ENCODE results near the gene ONECUT2. TPM values are rescaled to one million over a fixed set of nuclear protein-coding genes. Genes with fewer than 3 reads are reported as not detected.

Gene ONECUT2
- total and polyA plus RNA-seq, 2 experiments from 2014 or later = 0.82 to 1.7 TPM

GRCh38 chr18:57438743-57439608, 3.8 kb downstream of the ONECUT2 start:
- ATAC-seq (no peak), DNase-seq (ENCODE audit: low spot score) (peak; percentile 12)
- peak; percentile 91 for TF ChIP-seq EZH2 (IDR thresholded peaks at IDR 0.05; ENCODE audit: low read depth, unreplicated experiment)
- no peak for TF ChIP-seq ETS1 (IDR thresholded peaks at IDR 0.05)
- TF ChIP-seq CTCF (conservative IDR thresholded peaks at IDR 0.05; ENCODE audit: low read depth in 2 of 2) = peak in 1 of 2 experiments; percentile 42; a peak in 2 of 4 replicates
- Mint-ChIP-seq H3K4me1 (peaks cover 53% of the 10 kb centered on the region), H3K9me3 (peaks cover 10% of the 10 kb centered on the region; the same call in 1 of the 3 replicates), H3K4me3 (peak overlapping the region; percentile 82), H3K27ac (no peak overlapping the region), H3K36me3 (ENCODE audit: low read depth) (no peaks in the 10 kb centered on the region; the same call in 2 of the 3 replicates), H3K27me3 (ENCODE audit: insufficient read depth, low read depth, poor library complexity) (peaks cover 97% of the 10 kb centered on the region)
- Histone ChIP-seq H3K4me1 (ENCODE audit: insufficient read depth) (peaks cover 45% of the 10 kb centered on the region), H3K9me2 (ENCODE audit: insufficient read depth) (no peaks in the 10 kb centered on the region), H3F3A (replicated peaks; ENCODE audit: low read depth) (peaks cover 36% of the 10 kb centered on the region), H3K4me2 (peak overlapping the region; percentile 92), H3K79me2 (replicated peaks; ENCODE audit: insufficient read depth) (no peaks in the 10 kb centered on the region), H3K36me3 (ENCODE audit: insufficient read depth) (no peaks in the 10 kb centered on the region), H4K20me1 (replicated peaks; ENCODE audit: insufficient read depth) (peaks cover 33% of the 10 kb centered on the region), H3K27ac (ENCODE audit: low read depth) (no peak overlapping the region), H3K4me3 (peak overlapping the region; percentile 71), H2AFZ (no peak overlapping the region), H3K27me3 (ENCODE audit: insufficient read depth) (peaks cover 93% of the 10 kb centered on the region)

- Histone ChIP-seq H3K4me1 (ENCODE audit: insufficient read depth) (peaks cover 45% of the 10 kb centered on the region), H3K9me2 (ENCODE audit: insufficient read depth) (no peaks in the 10 kb centered on the region), H3K27ac (ENCODE audit: low read depth) (no peak overlapping the region), H3K36me3 (ENCODE audit: insufficient read depth) (no peaks in the 10 kb centered on the region), H3F3A (replicated peaks; ENCODE audit: low read depth) (peaks cover 33% of the 10 kb centered on the region), H4K20me1 (replicated peaks; ENCODE audit: insufficient read depth) (peaks cover 37% of the 10 kb centered on the region), H3K27me3 (ENCODE audit: insufficient read depth) (peaks cover 93% of the 10 kb centered on the region), H3K79me2 (replicated peaks; ENCODE audit: insufficient read depth) (no peaks in the 10 kb centered on the region), H2AFZ (no peak overlapping the region), H3K4me2 (peak overlapping the region; percentile 92), H3K4me3 (peak overlapping the region; percentile 71)
- Mint-ChIP-seq H3K27ac (no peak overlapping the region), H3K27me3 (ENCODE audit: insufficient read depth, low read depth, poor library complexity) (peaks cover 97% of the 10 kb centered on the region), H3K4me3 (peak overlapping the region; percentile 82), H3K9me3 (peaks cover 10% of the 10 kb centered on the region; the same call in 1 of the 3 replicates), H3K4me1 (peaks cover 48% of the 10 kb centered on the region), H3K36me3 (ENCODE audit: low read depth) (no peaks in the 10 kb centered on the region; the same call in 2 of the 3 replicates)
- no peak for TF ChIP-seq EZH2 (IDR thresholded peaks at IDR 0.05; ENCODE audit: low read depth, unreplicated experiment)
- TF ChIP-seq REST (IDR thresholded peaks at IDR 0.05; ENCODE audit: unreplicated experiment) = no peak
- TF ChIP-seq CTCF (conservative IDR thresholded peaks at IDR 0.05; ENCODE audit: low read depth in 2 of 2) = no peak
- TF ChIP-seq JUNB (IDR thresholded peaks at IDR 0.05; ENCODE audit: unreplicated experiment) = no peak
- no peak for TF ChIP-seq NANOG (IDR thresholded peaks at IDR 0.05; ENCODE audit: borderline replicate concordance)
- TF ChIP-seq ETS1 (IDR thresholded peaks at IDR 0.05) = no peak
- no peak for TF ChIP-seq EZH2phosphoT487 (IDR thresholded peaks at IDR 0.05; ENCODE audit: unreplicated experiment)
- no peak for TF ChIP-seq ZNF114 (CRISPR knock-in tag; IDR thresholded peaks at IDR 0.05)
- TF ChIP-seq STAT1 (IDR thresholded peaks at IDR 0.05; ENCODE audit: unreplicated experiment) = no peak
- no peak for TF ChIP-seq CREB1 (CRISPR knock-in tag; IDR thresholded peaks at IDR 0.05; ENCODE audit: low read depth)
- no peak for TF ChIP-seq ZNF331 (CRISPR knock-in tag; IDR thresholded peaks at IDR 0.05; ENCODE audit: low read depth)
- DNase-seq (ENCODE audit: low spot score) (peak; percentile 91), ATAC-seq (peak; percentile 3)
These were observed 4.4 kb downstream of the ONECUT2 start for GRCh38 chr18:57439609-57439968.
